PC-3 (cell line): ENCODE data around the gene GUCY2D. TPM values are rescaled to one million over a fixed set of nuclear protein-coding genes. Genes with fewer than 3 reads are reported as not detected.
"Not testable (repeated sequence)": the region's sequence is repeated elsewhere in the genome, so short reads cannot be mapped to it uniquely, and the experiment has no call there.

Experiments
- ATAC-seq: fragments of 200-7000 bp; cut with Tn5 transposase; 2 replicates; pipeline ENCODE4 v1.9.1; 2020; ENCODE audit warnings: mild to moderate bottlenecking, moderate library complexity
- BruUV-seq: library from RNA; stranded (reverse); fragments of 400-500 nt; replicated peaks from 2 replicates; lab custom pipeline; 2021; lab: Mats Ljungman, UMichigan
- CTCF ChIA-PET: fragments of 300-600 bp; sonication (Branson Sonifier 250); formaldehyde crosslinking; loops from one replicate; lab custom pipeline; 2022; ENCODE audit warnings: antibody characterized with exemption; lab: Charles Lee
- POLR2A ChIA-PET: fragments of 300-600 bp; sonication (Branson Sonifier 250); formaldehyde crosslinking; loops from one replicate; lab custom pipeline; 2022; ENCODE audit warnings: antibody characterized with exemption; ENCODE audit not compliant: unreplicated experiment; lab: Charles Lee
- DNase-seq: peaks from one replicate; pipeline ENCODE4 v3.0.0-alpha.2; 2015
- H2AFZ ChIP-seq: fragments of 300-600 bp; sonication (generic); 2 replicates; pipeline ENCODE4 v1.6.0; 2016; ENCODE audit warnings: antibody characterized with exemption, low read length
- H3F3A ChIP-seq: fragments of 300-600 bp; sonication (generic); one replicate; pipeline ENCODE4 v1.6.0; 2017; ENCODE audit warnings: antibody characterized with exemption, low read length, control low read depth, mild to moderate bottlenecking; ENCODE audit not compliant: unreplicated experiment
- H3K27ac ChIP-seq: fragments of 300-600 bp; sonication (generic); 2 replicates; pipeline ENCODE4 v1.5.1; 2016; ENCODE audit warnings: mild to moderate bottlenecking, low read length
- H3K27me3 ChIP-seq: fragments of 300-600 bp; sonication (generic); 2 replicates; pipeline ENCODE4 v1.6.1; 2016; ENCODE audit warnings: low read length, mixed read lengths
- H3K36me3 ChIP-seq: fragments of 300-600 bp; sonication (generic); 2 replicates; pipeline ENCODE4 v1.6.1; 2016; ENCODE audit warnings: low read depth, mixed run types, low read length, mixed read lengths
- H3K4me1 ChIP-seq: fragments of 300-600 bp; sonication (generic); 2 replicates; pipeline ENCODE4 v1.5.1; 2016; ENCODE audit warnings: low read length; ENCODE audit not compliant: insufficient read depth
- H3K4me2 ChIP-seq: fragments of 300-600 bp; sonication (generic); 2 replicates; pipeline ENCODE4 v1.6.0; 2016; ENCODE audit warnings: low read length
- H3K4me3 ChIP-seq: fragments of 300-600 bp; sonication (generic); 2 replicates; pipeline ENCODE4 v1.5.1; 2016; ENCODE audit warnings: mild to moderate bottlenecking, low read length, mixed read lengths
- H3K79me2 ChIP-seq: fragments of 300-600 bp; sonication (generic); 2 replicates; pipeline ENCODE4 v1.6.1; 2017; ENCODE audit warnings: low read length, mixed read lengths
- H3K9ac ChIP-seq: fragments of 300-600 bp; sonication (generic); 2 replicates; pipeline ENCODE4 v1.6.0; 2016; ENCODE audit warnings: mild to moderate bottlenecking, low read length
- H3K9me2 ChIP-seq: fragments of 300-600 bp; sonication (generic); replicated peaks from 2 replicates; pipeline ENCODE4 v1.6.1; 2016; ENCODE audit warnings: mixed run types, low read length, mixed read lengths
- H3K9me3 ChIP-seq: fragments of 300-600 bp; sonication (generic); 2 replicates; pipeline ENCODE4 v1.6.1; 2016; ENCODE audit warnings: low read length, mixed read lengths
- H4K20me1 ChIP-seq: fragments of 300-600 bp; sonication (generic); 2 replicates; pipeline ENCODE4 v1.6.1; 2016; ENCODE audit warnings: low read length, mixed read lengths
- CTCF ChIP-seq: fragments of 300-600 bp; sonication (generic); conservative IDR thresholded peaks from 2 replicates; pipeline ENCODE4 v1.5.1; 2017; ENCODE audit warnings: antibody characterized with exemption, low read depth, mild to moderate bottlenecking, low read length
- EZH2 ChIP-seq: fragments of 300-600 bp; sonication (generic); IDR thresholded peaks from one replicate; pipeline ENCODE4 v1.6.1; 2017; ENCODE audit warnings: antibody characterized with exemption, mild to moderate bottlenecking, low read length; ENCODE audit not compliant: unreplicated experiment
- EZH2phosphoT487 ChIP-seq: fragments of 300-600 bp; sonication (generic); IDR thresholded peaks from 2 replicates; pipeline ENCODE4 v1.6.1; 2018; ENCODE audit warnings: mild to moderate bottlenecking, antibody characterized with exemption, low read length, borderline replicate concordance
- intact Hi-C: fragments of 100-400 bp; cut with micrococcal nuclease; formaldehyde crosslinking; loops from 2 replicates; pipeline ENCODE4 v1.9.0; 2023
- total RNA-seq: library from RNA; depleted of rRNA; stranded (reverse); fragments of >200 nt; gene quantifications from 2 replicates; pipeline ENCODE4 v1.2.3, GENCODE V29; 2014

GUCY2D gene
- total RNA-seq, 1 experiment from 2014 or later = not detected

- peak overlapping the region; percentile 83 for H2AFZ ChIP-seq
- H3K4me2 ChIP-seq = peak overlapping the region; percentile 78
- H3K27ac ChIP-seq = no peak overlapping the region
- BruUV-seq = no TSS peak
- peak overlapping the region; percentile 66 for H3K4me3 ChIP-seq
- H3K79me2 ChIP-seq = no peaks in the 10 kb centered on the region
- no peaks in the 10 kb centered on the region for H3F3A ChIP-seq
- H3K9me2 ChIP-seq = no peaks in the 10 kb centered on the region
- TF ChIP-seq EZH2phosphoT487 = no peak
- TF ChIP-seq EZH2 = no peak
- TF ChIP-seq CTCF = peak; percentile 73
- H3K36me3 ChIP-seq = no peaks in the 10 kb centered on the region
- ChIA-PET CTCF (interaction anchor here (0.6 to 1.1 kb wide), 9 partner anchors 9 to 1014 kb away, joined by 3 to 13 read pairs (median 3); no protein-coding TSS in a partner anchor), POLR2A (no interaction called here)
- H3K4me1 ChIP-seq = peaks cover 43% of the 10 kb centered on the region
- H3K9ac ChIP-seq = no peak overlapping the region
- no peaks in the 10 kb centered on the region for H3K27me3 ChIP-seq
- DNase-seq = peak; percentile 93
- 0 out of 2 replicates have a peak, but pooled peaks have one; percentile 6 for ATAC-seq
- no peaks in the 10 kb centered on the region for H4K20me1 ChIP-seq
- intact Hi-C loops = loop anchor here (1.0 kb wide), 1 partner anchor 58 kb away; the partner anchor contains the start of gene ALOXE3
- no peaks in the 10 kb centered on the region for H3K9me3 ChIP-seq
Measured at GRCh38 chr17:8060274-8060673, 57.9 kb downstream of the GUCY2D start.

- H3K9me3 ChIP-seq, H3F3A ChIP-seq, H2AFZ ChIP-seq, ATAC-seq, intact Hi-C loops, H3K9me2 ChIP-seq, H4K20me1 ChIP-seq, H3K27ac ChIP-seq, H3K36me3 ChIP-seq, H3K79me2 ChIP-seq, H3K4me2 ChIP-seq, H3K27me3 ChIP-seq, H3K4me3 ChIP-seq, BruUV-seq, POLR2A ChIA-PET, DNase-seq, H3K9ac ChIP-seq: not testable (repeated sequence)
- CTCF ChIA-PET = interaction anchor here (0.6 to 0.8 kb wide), 4 partner anchors 15 to 726 kb away, joined by 3 to 4 read pairs (median 3); no protein-coding TSS in a partner anchor
- peaks cover 37% of the 10 kb centered on the region for H3K4me1 ChIP-seq
Measured at GRCh38 chr17:8061851-8062250, 59.4 kb downstream of the GUCY2D start.

- POLR2A ChIA-PET = no interaction called here
Measured at GRCh38 chr17:8062435-8062806, 60.0 kb downstream of the GUCY2D start.

More at GRCh38 chr17:8062435-8062806, 60.0 kb downstream of the GUCY2D start:
- BruUV-seq = no TSS peak
- Histone ChIP-seq H3K27ac (no peak overlapping the region), H2AFZ (peak overlapping the region; percentile 77), H3K36me3 (no peaks in the 10 kb centered on the region), H3K4me2 (peak overlapping the region; percentile 83), H3K9me2 (no peaks in the 10 kb centered on the region), H3K9ac (0 out of 2 replicates have a peak overlapping the region, but pooled peaks have one; percentile 9), H3K4me1 (peaks cover 35% of the 10 kb centered on the region), H3K4me3 (peak overlapping the region; percentile 62), H3F3A (no peaks in the 10 kb centered on the region), H4K20me1 (no peaks in the 10 kb centered on the region), H3K9me3 (no peaks in the 10 kb centered on the region), H3K27me3 (no peaks in the 10 kb centered on the region), H3K79me2 (no peaks in the 10 kb centered on the region)
- CTCF ChIA-PET = interaction anchor here (0.5 to 1.0 kb wide), 5 partner anchors 12 to 725 kb away, joined by 3 to 4 read pairs (median 3); no protein-coding TSS in a partner anchor
- no peak for ATAC-seq
- DNase-seq = peak; percentile 36
- intact Hi-C loops = no loop called here
- TF ChIP-seq EZH2 = no peak
- TF ChIP-seq CTCF = no peak
- TF ChIP-seq EZH2phosphoT487 = no peak
